PC-3 (cell line): ENCODE results near the gene CLDN4. TPM values are rescaled to one million over a fixed set of nuclear protein-coding genes. Genes with fewer than 3 reads are reported as not detected.

ENCODE experiments used
- ATAC-seq: fragments of 200-7000 bp; cut with Tn5 transposase; 2 replicates; pipeline ENCODE4 v1.9.1; 2020; ENCODE audit warnings: mild to moderate bottlenecking, moderate library complexity
- BruUV-seq: library from RNA; stranded (reverse); fragments of 400-500 nt; replicated peaks from 2 replicates; lab custom pipeline; 2021; lab: Mats Ljungman, UMichigan
- CTCF ChIA-PET: fragments of 300-600 bp; sonication (Branson Sonifier 250); formaldehyde crosslinking; loops from one replicate; lab custom pipeline; 2022; ENCODE audit warnings: antibody characterized with exemption; lab: Charles Lee
- POLR2A ChIA-PET: fragments of 300-600 bp; sonication (Branson Sonifier 250); formaldehyde crosslinking; loops from one replicate; lab custom pipeline; 2022; ENCODE audit warnings: antibody characterized with exemption; ENCODE audit not compliant: unreplicated experiment; lab: Charles Lee
- DNase-seq: peaks from one replicate; pipeline ENCODE4 v3.0.0-alpha.2; 2015
- H2AFZ ChIP-seq: fragments of 300-600 bp; sonication (generic); 2 replicates; pipeline ENCODE4 v1.6.0; 2016; ENCODE audit warnings: antibody characterized with exemption, low read length
- H3F3A ChIP-seq: fragments of 300-600 bp; sonication (generic); one replicate; pipeline ENCODE4 v1.6.0; 2017; ENCODE audit warnings: antibody characterized with exemption, low read length, control low read depth, mild to moderate bottlenecking; ENCODE audit not compliant: unreplicated experiment
- H3K27ac ChIP-seq: fragments of 300-600 bp; sonication (generic); 2 replicates; pipeline ENCODE4 v1.5.1; 2016; ENCODE audit warnings: mild to moderate bottlenecking, low read length
- H3K27me3 ChIP-seq: fragments of 300-600 bp; sonication (generic); 2 replicates; pipeline ENCODE4 v1.6.1; 2016; ENCODE audit warnings: low read length, mixed read lengths
- H3K36me3 ChIP-seq: fragments of 300-600 bp; sonication (generic); 2 replicates; pipeline ENCODE4 v1.6.1; 2016; ENCODE audit warnings: low read depth, mixed run types, low read length, mixed read lengths
- H3K4me1 ChIP-seq: fragments of 300-600 bp; sonication (generic); 2 replicates; pipeline ENCODE4 v1.5.1; 2016; ENCODE audit warnings: low read length; ENCODE audit not compliant: insufficient read depth
- H3K4me2 ChIP-seq: fragments of 300-600 bp; sonication (generic); 2 replicates; pipeline ENCODE4 v1.6.0; 2016; ENCODE audit warnings: low read length
- H3K4me3 ChIP-seq: fragments of 300-600 bp; sonication (generic); 2 replicates; pipeline ENCODE4 v1.5.1; 2016; ENCODE audit warnings: mild to moderate bottlenecking, low read length, mixed read lengths
- H3K79me2 ChIP-seq: fragments of 300-600 bp; sonication (generic); 2 replicates; pipeline ENCODE4 v1.6.1; 2017; ENCODE audit warnings: low read length, mixed read lengths
- H3K9ac ChIP-seq: fragments of 300-600 bp; sonication (generic); 2 replicates; pipeline ENCODE4 v1.6.0; 2016; ENCODE audit warnings: mild to moderate bottlenecking, low read length
- H3K9me2 ChIP-seq: fragments of 300-600 bp; sonication (generic); replicated peaks from 2 replicates; pipeline ENCODE4 v1.6.1; 2016; ENCODE audit warnings: mixed run types, low read length, mixed read lengths
- H3K9me3 ChIP-seq: fragments of 300-600 bp; sonication (generic); 2 replicates; pipeline ENCODE4 v1.6.1; 2016; ENCODE audit warnings: low read length, mixed read lengths
- H4K20me1 ChIP-seq: fragments of 300-600 bp; sonication (generic); 2 replicates; pipeline ENCODE4 v1.6.1; 2016; ENCODE audit warnings: low read length, mixed read lengths
- EZH2 ChIP-seq: fragments of 300-600 bp; sonication (generic); IDR thresholded peaks from one replicate; pipeline ENCODE4 v1.6.1; 2017; ENCODE audit warnings: antibody characterized with exemption, mild to moderate bottlenecking, low read length; ENCODE audit not compliant: unreplicated experiment
- EZH2phosphoT487 ChIP-seq: fragments of 300-600 bp; sonication (generic); IDR thresholded peaks from 2 replicates; pipeline ENCODE4 v1.6.1; 2018; ENCODE audit warnings: mild to moderate bottlenecking, antibody characterized with exemption, low read length, borderline replicate concordance
- intact Hi-C: fragments of 100-400 bp; cut with micrococcal nuclease; formaldehyde crosslinking; loops from 2 replicates; pipeline ENCODE4 v1.9.0; 2023
- total RNA-seq: library from RNA; depleted of rRNA; stranded (reverse); fragments of >200 nt; gene quantifications from 2 replicates; pipeline ENCODE4 v1.2.3, GENCODE V29; 2014
- TF ChIP-seq, protein P1 (sequence below): fragments of 300-600 bp; sonication (generic); conservative IDR thresholded peaks from 2 replicates; pipeline ENCODE4 v1.5.1; 2017; ENCODE audit warnings: antibody characterized with exemption, low read depth, mild to moderate bottlenecking, low read length

Gene CLDN4
- total RNA-seq, 1 experiment from 2014 or later = 656 TPM

DNA sequence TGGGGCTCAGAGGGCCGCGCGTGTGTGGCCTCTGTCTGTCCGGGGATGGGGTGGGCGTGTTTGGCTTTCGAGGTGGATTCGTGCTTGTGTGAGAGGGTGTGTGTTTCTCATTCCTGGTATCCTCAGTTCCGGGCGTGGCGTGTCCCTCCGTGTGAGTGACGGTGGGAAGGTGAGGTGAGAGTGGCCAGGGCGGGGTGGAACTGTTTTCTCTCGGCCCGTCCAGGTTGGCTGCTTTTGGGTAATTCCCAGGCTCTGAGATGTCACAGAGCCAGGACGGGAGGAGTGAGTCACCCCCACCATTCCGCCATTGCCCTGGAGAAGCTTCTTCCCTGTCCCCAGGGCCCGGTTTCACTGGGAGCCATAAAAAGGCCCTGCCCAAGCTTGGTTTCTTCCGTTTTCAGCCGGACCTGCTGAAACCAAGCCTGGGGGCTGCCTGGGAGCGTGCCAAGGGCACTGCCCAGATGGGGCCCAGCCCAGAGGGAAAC lies 21.3 kb upstream of the CLDN4 start:
- H3K4me2 ChIP-seq = peak overlapping the region; percentile 42
- POLR2A ChIA-PET = no interaction called here
- H3K4me3 ChIP-seq = no peak overlapping the region

DNA sequence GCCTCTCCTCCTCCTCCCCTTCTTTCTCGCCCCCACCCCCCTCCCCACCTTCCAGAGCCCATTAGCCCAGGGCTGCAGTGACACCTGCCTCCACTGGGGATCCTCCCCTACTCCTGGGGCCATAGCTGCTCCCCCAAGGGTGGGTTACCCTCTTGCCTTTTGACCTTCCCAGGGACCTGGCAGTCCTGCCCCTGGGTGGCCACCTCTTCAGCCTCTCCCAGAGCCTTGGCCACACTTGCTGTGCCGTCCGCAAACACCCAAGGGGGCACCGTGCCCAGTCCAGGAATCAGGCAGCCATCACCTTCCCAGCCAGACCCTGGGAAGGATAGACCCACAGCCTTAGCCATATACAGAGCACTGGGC lies 19.8 kb upstream of the CLDN4 start:
- Histone ChIP-seq H3K79me2 (no peaks in the 10 kb centered on the region), H3K4me2 (no peak overlapping the region), H3K4me3 (no peak overlapping the region), H3K9me2 (no peaks in the 10 kb centered on the region), H3K27me3 (no peaks in the 10 kb centered on the region), H4K20me1 (no peaks in the 10 kb centered on the region), H3K36me3 (no peaks in the 10 kb centered on the region), H3K27ac (no peak overlapping the region), H3F3A (no peaks in the 10 kb centered on the region), H2AFZ (no peak overlapping the region), H3K4me1 (peaks cover 6% of the 10 kb centered on the region), H3K9ac (no peak overlapping the region), H3K9me3 (no peaks in the 10 kb centered on the region)
- ChIA-PET CTCF (interaction anchor here (0.6 kb wide), 1 partner anchor 98 kb away, joined by 4 read pairs; no protein-coding TSS in a partner anchor), POLR2A (no interaction called here)
- DNase-seq = no peak
- no peak for ATAC-seq
- TF ChIP-seq EZH2 (no peak), EZH2phosphoT487 (no peak)
- TF ChIP-seq, protein P1, sequence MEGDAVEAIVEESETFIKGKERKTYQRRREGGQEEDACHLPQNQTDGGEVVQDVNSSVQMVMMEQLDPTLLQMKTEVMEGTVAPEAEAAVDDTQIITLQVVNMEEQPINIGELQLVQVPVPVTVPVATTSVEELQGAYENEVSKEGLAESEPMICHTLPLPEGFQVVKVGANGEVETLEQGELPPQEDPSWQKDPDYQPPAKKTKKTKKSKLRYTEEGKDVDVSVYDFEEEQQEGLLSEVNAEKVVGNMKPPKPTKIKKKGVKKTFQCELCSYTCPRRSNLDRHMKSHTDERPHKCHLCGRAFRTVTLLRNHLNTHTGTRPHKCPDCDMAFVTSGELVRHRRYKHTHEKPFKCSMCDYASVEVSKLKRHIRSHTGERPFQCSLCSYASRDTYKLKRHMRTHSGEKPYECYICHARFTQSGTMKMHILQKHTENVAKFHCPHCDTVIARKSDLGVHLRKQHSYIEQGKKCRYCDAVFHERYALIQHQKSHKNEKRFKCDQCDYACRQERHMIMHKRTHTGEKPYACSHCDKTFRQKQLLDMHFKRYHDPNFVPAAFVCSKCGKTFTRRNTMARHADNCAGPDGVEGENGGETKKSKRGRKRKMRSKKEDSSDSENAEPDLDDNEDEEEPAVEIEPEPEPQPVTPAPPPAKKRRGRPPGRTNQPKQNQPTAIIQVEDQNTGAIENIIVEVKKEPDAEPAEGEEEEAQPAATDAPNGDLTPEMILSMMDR = no peak
- intact Hi-C loops = loop anchor here (1.0 kb wide), 2 partner anchors 40 to 44 kb away; no protein-coding TSS in a partner anchor
- no TSS peak for BruUV-seq

More for the DNA sequence above, 21.3 kb upstream of the CLDN4 start:
- BruUV-seq = TSS peak; percentile 50
- CTCF ChIA-PET = no interaction called here
- TF ChIP-seq EZH2phosphoT487 = no peak
- TF ChIP-seq EZH2 = no peak
- TF ChIP-seq, protein P1 = no peak
- Histone ChIP-seq H4K20me1 (no peaks in the 10 kb centered on the region), H3K27ac (peak overlapping the region; percentile 79), H3K9me2 (no peaks in the 10 kb centered on the region), H3K4me1 (peaks cover 6% of the 10 kb centered on the region), H3K36me3 (no peaks in the 10 kb centered on the region), H2AFZ (peak overlapping the region; percentile 33), H3K9me3 (no peaks in the 10 kb centered on the region), H3K27me3 (no peaks in the 10 kb centered on the region), H3K9ac (peak overlapping the region; percentile 62), H3F3A (no peaks in the 10 kb centered on the region), H3K79me2 (no peaks in the 10 kb centered on the region)
- intact Hi-C loops = no loop called here
- ATAC-seq (peak; percentile 79), DNase-seq (peak; percentile 71)

DNA sequence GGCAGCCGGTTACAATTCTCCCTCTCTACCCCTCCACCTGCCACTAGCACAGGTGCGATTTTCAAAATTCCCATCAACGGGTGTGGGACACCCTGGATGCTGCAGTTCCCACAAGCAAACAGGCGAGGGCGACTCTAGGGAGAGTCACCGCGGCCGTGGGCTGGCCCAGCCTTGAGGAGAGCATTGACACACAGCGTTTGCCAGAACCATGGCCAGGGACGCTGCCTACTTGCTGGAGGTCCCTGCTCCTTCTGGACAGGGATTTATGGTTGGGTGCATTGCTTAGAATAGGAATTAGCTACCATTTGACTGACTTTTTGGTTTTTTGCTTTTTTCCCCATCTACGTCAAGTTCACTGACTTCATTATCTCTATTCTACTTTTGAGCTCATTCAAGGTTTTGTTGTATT lies 19.0 kb upstream of the CLDN4 start:
- Histone ChIP-seq H3K9me3 (no peaks in the 10 kb centered on the region), H3K4me1 (peaks cover 6% of the 10 kb centered on the region), H3K9ac (no peak overlapping the region), H3K9me2 (no peaks in the 10 kb centered on the region), H3K4me2 (no peak overlapping the region), H2AFZ (no peak overlapping the region), H3F3A (no peaks in the 10 kb centered on the region), H3K4me3 (no peak overlapping the region), H3K79me2 (no peaks in the 10 kb centered on the region), H3K27ac (no peak overlapping the region), H3K27me3 (no peaks in the 10 kb centered on the region), H4K20me1 (no peaks in the 10 kb centered on the region), H3K36me3 (no peaks in the 10 kb centered on the region)
- CTCF ChIA-PET = interaction anchor here (0.5 to 0.6 kb wide), 3 partner anchors 31 to 51 kb away, joined by 4 to 6 read pairs (median 4); no protein-coding TSS in a partner anchor
- BruUV-seq = no TSS peak
- ATAC-seq (peak; percentile 84), DNase-seq (peak; percentile 84)
- TF ChIP-seq EZH2 = no peak
- TF ChIP-seq, protein P1 = peak; percentile 81
- intact Hi-C loops = loop anchor here (1.0 kb wide), 2 partner anchors 40 to 44 kb away; no protein-coding TSS in a partner anchor
- POLR2A ChIA-PET = no interaction called here
